Thymus (tissue), 14 donors: Measurements from ENCODE around the gene SPTBN2. TPM values are rescaled to one million over a fixed set of nuclear protein-coding genes. Genes with fewer than 3 reads are reported as not detected.

Experiments
- DNase-seq, 9 donors: peaks; one replicate each; pipeline ENCODE4 v3.0.0-alpha.2; 2013; ENCODE audit warnings: low spot score in 9 of 9, low read depth in 6 of 9, missing footprints in 1 of 9
- H3K27ac ChIP-seq, 2 donors: one replicate each; pipeline ENCODE4 v1.5.1; 2013; ENCODE audit warnings: control low read depth in 1 of 2, low read depth in 1 of 2, low read length in 1 of 2, mild to moderate bottlenecking in 1 of 2, moderate library complexity in 1 of 2
- H3K27me3 ChIP-seq, 2 donors: one replicate each; pipeline ENCODE4 v1.5.1; 2013; ENCODE audit warnings: low read length in 1 of 2; ENCODE audit not compliant: control insufficient read depth in 2 of 2, insufficient read depth in 1 of 2
- H3K36me3 ChIP-seq, 2 donors: one replicate each; pipeline ENCODE4 v1.5.1; 2013; ENCODE audit warnings: low read length in 1 of 2, mild to moderate bottlenecking in 1 of 2, moderate library complexity in 1 of 2; ENCODE audit not compliant: control insufficient read depth in 2 of 2, insufficient read depth in 2 of 2
- H3K4me1 ChIP-seq, 2 donors: one replicate each; pipeline ENCODE4 v1.5.1; 2013; ENCODE audit warnings: low read length in 2 of 2; ENCODE audit not compliant: control insufficient read depth in 2 of 2, insufficient read depth in 2 of 2
- H3K4me3 ChIP-seq, 2 donors: one replicate each; pipeline ENCODE4 v1.5.1; 2013; ENCODE audit warnings: low read length in 2 of 2, control low read depth in 1 of 2, mild to moderate bottlenecking in 1 of 2
- H3K9me3 ChIP-seq, 2 donors: one replicate each; pipeline ENCODE4 v1.5.1; 2013; ENCODE audit warnings: low read length in 1 of 2, mild to moderate bottlenecking in 1 of 2; ENCODE audit not compliant: control insufficient read depth in 2 of 2, insufficient read depth in 1 of 2
- WGBS: extraction: QIAGEN DNeasy Blood & Tissue Kit; methylation state at CpG from one replicate; pipeline ENCODE4 v1.1.7; 2013; 5-methylcytosine and 5-hydroxymethylcytosine counted together
- long read RNA-seq, 10 donors: transcript quantifications; one replicate each; lab custom pipeline, GENCODE V29; 2026
- polyA plus RNA-seq: library from polyadenylated mRNA; stranded (reverse); fragments of 200-250 nt; gene quantifications from one replicate; pipeline ENCODE4 v1.2.3, GENCODE V29; 2013
- total RNA-seq: library from RNA; stranded (reverse); fragments of 120-200 nt; gene quantifications from one replicate; pipeline ENCODE4 v1.2.4, GENCODE V29; 2013
- donor health status: healthy.

The SPTBN2 gene
- total RNA-seq (5.5 TPM), polyA plus RNA-seq (8.5 TPM)
- long read RNA-seq, donor 1 = 0 reads
- long read RNA-seq, donor 2 = 0 reads
- long read RNA-seq, donor 3, partial matches to known transcripts = 0 of 1 reads
- long read RNA-seq, donor 3, other reads (novel, unspliced or antisense) = 0 of 1 reads
- long read RNA-seq, donor 4 = 0 reads
- long read RNA-seq, donor 5 = 0 reads
- long read RNA-seq, donor 6 = 0 reads
- long read RNA-seq, donor 7 = 0 reads
- long read RNA-seq, donor 8, partial matches to known transcripts = 0 of 1 reads
- long read RNA-seq, donor 8, other reads (novel, unspliced or antisense) = 0 of 1 reads
- long read RNA-seq, donor 9, partial matches to known transcripts = 5 of 5 reads
- long read RNA-seq, donor 9, other reads (novel, unspliced or antisense) = 0 of 5 reads
- long read RNA-seq, donor 10, partial matches to known transcripts = 5 of 5 reads
- long read RNA-seq, donor 10, other reads (novel, unspliced or antisense) = 0 of 5 reads

- Histone ChIP-seq H3K27me3 (peaks cover 66 to 94% of the 10 kb centered on the region in 2 donors), H3K27ac (no peak within 1 kb of the TSS)
Observed at GRCh38 chr11:66728693-66729385, at the start of gene SPTBN2. Gene SPTBN2 (minus strand): TSS chr11:66729216. CDS start chr11:66721240, 7,976 bp downstream.

GRCh38 chr11:66768818-66769217, 39.8 kb upstream of the SPTBN2 start:
- Histone ChIP-seq H3K4me3 (no peak overlapping the region), H3K27ac (no peak overlapping the region), H3K27me3 (no peaks in the 10 kb centered on the region), H3K4me1 (no peaks in the 10 kb centered on the region), H3K9me3 (no peaks in the 10 kb centered on the region), H3K36me3 (peaks cover 3 to 9% of the 10 kb centered on the region in 2 donors)
- DNase-seq = no peak

More at GRCh38 chr11:66728693-66729385, at the start of gene SPTBN2:
- WGBS = 18% methylated on average over 25 of the region's 25 CpGs
- DNase-seq = peak in 1 of 9 donors; percentile 27
- Histone ChIP-seq H3K36me3 (no peaks in the 10 kb centered on the region), H3K4me1 (peaks cover 6 to 14% of the 10 kb centered on the region in 2 donors), H3K4me3 (peak within 1 kb of the TSS in 1 of 2 donors; percentile 56), H3K9me3 (peaks cover 0 to 5% of the 10 kb centered on the region in 2 donors)

GRCh38 chr11:66768088-66768521, 39.1 kb upstream of the SPTBN2 start:
- 97% methylated on average over 3 of the region's 3 CpGs for WGBS
- H3K27ac ChIP-seq = no peak overlapping the region

GRCh38 chr11:66767666-66768065, 38.6 kb upstream of the SPTBN2 start:
- Histone ChIP-seq H3K9me3 (no peaks in the 10 kb centered on the region), H3K4me3 (no peak overlapping the region), H3K27ac (no peak overlapping the region), H3K36me3 (peaks cover 8 to 19% of the 10 kb centered on the region in 2 donors), H3K27me3 (no peaks in the 10 kb centered on the region), H3K4me1 (no peaks in the 10 kb centered on the region)
- DNase-seq = no peak
- WGBS = 96% methylated on average over 1 of the region's 1 CpG

More at GRCh38 chr11:66768088-66768521, 39.1 kb upstream of the SPTBN2 start:
- no peak for DNase-seq
- peaks cover 5 to 14% of the 10 kb centered on the region in 2 donors for H3K36me3 ChIP-seq
- no peak overlapping the region for H3K4me3 ChIP-seq
- H3K9me3 ChIP-seq = no peaks in the 10 kb centered on the region
- H3K4me1 ChIP-seq = no peaks in the 10 kb centered on the region
- no peaks in the 10 kb centered on the region for H3K27me3 ChIP-seq

- H3K9me3 ChIP-seq = no peaks in the 10 kb centered on the region
- no peaks in the 10 kb centered on the region for H3K27me3 ChIP-seq
- no peak overlapping the region for H3K27ac ChIP-seq
- no peak for DNase-seq
- no peak overlapping the region for H3K4me3 ChIP-seq
- 98% methylated on average over 2 of the region's 2 CpGs for WGBS
- no peaks in the 10 kb centered on the region for H3K4me1 ChIP-seq
- H3K36me3 ChIP-seq = peaks cover 14 to 28% of the 10 kb centered on the region in 2 donors
Observed at GRCh38 chr11:66766681-66767080, 37.7 kb upstream of the SPTBN2 start.

GRCh38 chr11:66762088-66762487, 33.1 kb upstream of the SPTBN2 start:
- no peaks in the 10 kb centered on the region for H3K4me1 ChIP-seq
- H3K27me3 ChIP-seq = no peaks in the 10 kb centered on the region
- H3K9me3 ChIP-seq = no peaks in the 10 kb centered on the region
- peaks cover 19 to 35% of the 10 kb centered on the region in 2 donors for H3K36me3 ChIP-seq
- WGBS = 99% methylated on average over 27 of the region's 27 CpGs
- no peak overlapping the region for H3K27ac ChIP-seq
- H3K4me3 ChIP-seq = no peak overlapping the region
- DNase-seq = no peak

- Histone ChIP-seq H3K4me1 (peaks cover 0 to 3% of the 10 kb centered on the region in 2 donors), H3K27ac (no peak overlapping the region), H3K4me3 (no peak overlapping the region), H3K36me3 (peaks cover 4 to 6% of the 10 kb centered on the region in 2 donors), H3K9me3 (no peaks in the 10 kb centered on the region), H3K27me3 (no peaks in the 10 kb centered on the region)
- DNase-seq = no peak
- 97% methylated on average over 4 of the region's 4 CpGs for WGBS
Observed at GRCh38 chr11:66752148-66752547, 23.1 kb upstream of the SPTBN2 start.

- H3K27me3 ChIP-seq = no peaks in the 10 kb centered on the region
- H3K36me3 ChIP-seq = peaks cover 4 to 6% of the 10 kb centered on the region in 2 donors
- no peak overlapping the region for H3K4me3 ChIP-seq
- no peaks in the 10 kb centered on the region for H3K9me3 ChIP-seq
- WGBS = 93% methylated on average over 2 of the region's 2 CpGs
- no peak for DNase-seq
- H3K27ac ChIP-seq = no peak overlapping the region
- peaks cover 2 to 15% of the 10 kb centered on the region in 2 donors for H3K4me1 ChIP-seq
Observed at GRCh38 chr11:66749091-66749490, 20.1 kb upstream of the SPTBN2 start.

- H3K36me3 ChIP-seq = peaks cover 3 to 4% of the 10 kb centered on the region in 2 donors
- no peaks in the 10 kb centered on the region for H3K9me3 ChIP-seq
- WGBS = 97% methylated on average over 7 of the region's 7 CpGs
- H3K4me3 ChIP-seq = no peak overlapping the region
- no peak overlapping the region for H3K27ac ChIP-seq
- H3K27me3 ChIP-seq = no peaks in the 10 kb centered on the region
- no peak for DNase-seq
- H3K4me1 ChIP-seq = peaks cover 3 to 18% of the 10 kb centered on the region in 2 donors
Observed at GRCh38 chr11:66747480-66747879, 18.5 kb upstream of the SPTBN2 start.
